H9 (cell line): ENCODE measurements around the gene CD7. TPM values are rescaled to one million over a fixed set of nuclear protein-coding genes. Genes with fewer than 3 reads are reported as not detected.

Experiments used
- DNase-seq: peaks from one replicate; pipeline ENCODE4 v3.0.0-alpha.2; 2017
- H2AFZ ChIP-seq: one replicate; pipeline ENCODE4 v1.6.1; 2013; ENCODE audit warnings: mild to moderate bottlenecking, low read length, control low read depth, moderate library complexity
- H2AK5ac ChIP-seq: 2 replicates; pipeline ENCODE4 v1.6.1; 2013; ENCODE audit warnings: low read length, control low read depth, mixed read lengths; ENCODE audit not compliant: insufficient read length
- H2BK120ac ChIP-seq: one replicate; pipeline ENCODE4 v1.6.1; 2013; ENCODE audit warnings: low read depth, mild to moderate bottlenecking, low read length, control low read depth, inconsistent platforms; ENCODE audit not compliant: poor library complexity, severe bottlenecking
- H2BK12ac ChIP-seq: 2 replicates; pipeline ENCODE4 v1.6.1; 2013; ENCODE audit warnings: low read length, control low read depth, mixed read lengths, low read depth; ENCODE audit not compliant: insufficient read length
- H2BK15ac ChIP-seq: 2 replicates; pipeline ENCODE4 v1.6.1; 2013; ENCODE audit warnings: low read depth, low read length, control low read depth
- H2BK20ac ChIP-seq: one replicate; pipeline ENCODE4 v1.6.1; 2013; ENCODE audit warnings: low read depth, mild to moderate bottlenecking, low read length, control low read depth, inconsistent platforms; ENCODE audit not compliant: poor library complexity, severe bottlenecking
- H2BK5ac ChIP-seq: 2 replicates; pipeline ENCODE4 v1.6.1; 2013; ENCODE audit warnings: low read length, control low read depth, mixed read lengths; ENCODE audit not compliant: insufficient read length
- H3K14ac ChIP-seq: 2 replicates; pipeline ENCODE4 v1.6.1; 2013; ENCODE audit warnings: low read length, control low read depth; ENCODE audit not compliant: insufficient read depth
- H3K18ac ChIP-seq: 2 replicates; pipeline ENCODE4 v1.6.1; 2013; ENCODE audit warnings: low read depth, mild to moderate bottlenecking, mixed read lengths, low read length, control low read depth; ENCODE audit not compliant: insufficient read length
- H3K23ac ChIP-seq: 2 replicates; pipeline ENCODE4 v1.6.1; 2013; ENCODE audit warnings: low read length, control low read depth, mixed read lengths, low read depth; ENCODE audit not compliant: insufficient read length
- H3K23me2 ChIP-seq: 2 replicates; pipeline ENCODE4 v1.6.1; 2013; ENCODE audit warnings: low read depth, mild to moderate bottlenecking, mixed read lengths, low read length, control low read depth; ENCODE audit not compliant: insufficient read length, poor library complexity, severe bottlenecking
- H3K27ac ChIP-seq: 2 replicates; pipeline ENCODE4 v1.5.1; 2013; ENCODE audit warnings: low read length, control low read depth, mixed read lengths, low read depth; ENCODE audit not compliant: insufficient read length
- H3K27me3 ChIP-seq: 2 replicates; pipeline ENCODE4 v1.6.1; 2013; ENCODE audit warnings: low read length, control low read depth, inconsistent platforms; ENCODE audit not compliant: insufficient read depth
- H3K4ac ChIP-seq: 2 replicates; pipeline ENCODE4 v1.6.1; 2013; ENCODE audit warnings: low read depth, mild to moderate bottlenecking, control low read depth, inconsistent platforms, low read length, moderate library complexity
- H3K4me1 ChIP-seq: 2 replicates; pipeline ENCODE4 v1.6.1; 2013; ENCODE audit warnings: low read length, control low read depth, inconsistent platforms; ENCODE audit not compliant: insufficient read depth
- H3K4me2 ChIP-seq: 2 replicates; pipeline ENCODE4 v1.6.1; 2013; ENCODE audit warnings: low read length, control low read depth, mixed read lengths; ENCODE audit not compliant: insufficient read length, insufficient read depth
- H3K56ac ChIP-seq: 2 replicates; pipeline ENCODE4 v1.6.1; 2013; ENCODE audit warnings: low read depth, mild to moderate bottlenecking, mixed read lengths, low read length, control low read depth; ENCODE audit not compliant: insufficient read length
- H3K79me1 ChIP-seq: 2 replicates; pipeline ENCODE4 v1.6.1; 2013; ENCODE audit warnings: low read depth, mild to moderate bottlenecking, moderate library complexity, low read length, control low read depth, inconsistent platforms; ENCODE audit not compliant: insufficient read depth, poor library complexity, severe bottlenecking
- H3K79me2 ChIP-seq: 2 replicates; pipeline ENCODE4 v1.6.1; 2013; ENCODE audit warnings: low read length, control low read depth, inconsistent platforms; ENCODE audit not compliant: insufficient read depth
- H3K9ac ChIP-seq: 2 replicates; pipeline ENCODE4 v1.6.1; 2013; ENCODE audit warnings: low read length, control low read depth, mixed read lengths; ENCODE audit not compliant: insufficient read length; ENCODE audit errors: extremely low read depth
- H3K9me3 ChIP-seq: one replicate; pipeline ENCODE4 v1.6.1; 2013; ENCODE audit warnings: low read depth, low read length, inconsistent platforms; ENCODE audit not compliant: control insufficient read depth
- H3T11ph ChIP-seq: one replicate; pipeline ENCODE4 v1.6.1; 2013; ENCODE audit warnings: mild to moderate bottlenecking, low read length, control low read depth, inconsistent platforms
- H4K20me1 ChIP-seq: one replicate; pipeline ENCODE4 v1.6.1; 2013; ENCODE audit not compliant: control insufficient read depth, insufficient read length, insufficient read depth
- H4K5ac ChIP-seq: 2 replicates; pipeline ENCODE4 v1.6.1; 2013; ENCODE audit warnings: low read depth, mild to moderate bottlenecking, mixed read lengths, low read length, control low read depth; ENCODE audit not compliant: insufficient read length
- H4K8ac ChIP-seq: replicated peaks from 2 replicates; pipeline ENCODE4 v1.6.1; 2013; ENCODE audit warnings: low read length, control low read depth, mixed read lengths, low read depth; ENCODE audit not compliant: insufficient read length
- H4K91ac ChIP-seq: 2 replicates; pipeline ENCODE4 v1.6.1; 2013; ENCODE audit warnings: low read depth, mild to moderate bottlenecking, moderate library complexity, mixed read lengths, low read length, control low read depth; ENCODE audit not compliant: insufficient read length
- H3K27ac Mint-ChIP-seq, 3 experiments: 2 replicates in 2 of 3; 3 replicates in 1 of 3; pipeline ENCODE4 v1.8.0; 2020 to 2021; ENCODE audit warnings: mixed read lengths in 3 of 3, mild to moderate bottlenecking in 1 of 3, moderate library complexity in 1 of 3
- H3K27me3 Mint-ChIP-seq: 2 replicates; pipeline ENCODE4 v1.8.0; 2021; ENCODE audit warnings: low read depth, mild to moderate bottlenecking, moderate library complexity, mixed read lengths
- H3K36me3 Mint-ChIP-seq, 3 experiments: 2 replicates in 2 of 3; 3 replicates in 1 of 3; pipeline ENCODE4 v1.8.0; 2020 to 2021; ENCODE audit warnings: low read depth in 3 of 3, mixed read lengths in 3 of 3; ENCODE audit not compliant: insufficient read depth in 1 of 3
- H3K4me1 Mint-ChIP-seq, 2 experiments: 2 replicates each; pipeline ENCODE4 v1.8.0; 2020; ENCODE audit warnings: mixed read lengths in 2 of 2
- H3K4me3 Mint-ChIP-seq, 2 experiments: 2 replicates in 1 of 2; 3 replicates in 1 of 2; pipeline ENCODE4 v1.8.0; 2020 to 2021; ENCODE audit warnings: mild to moderate bottlenecking in 2 of 2, mixed read lengths in 2 of 2, moderate library complexity in 1 of 2
- H3K9me3 Mint-ChIP-seq, 2 experiments: 2 replicates in 1 of 2; 3 replicates in 1 of 2; pipeline ENCODE4 v1.8.0; 2020; ENCODE audit warnings: mild to moderate bottlenecking in 2 of 2, mixed read lengths in 2 of 2, moderate library complexity in 1 of 2
- WGBS: extraction: QIAGEN DNeasy Blood & Tissue Kit; methylation state at CpG from one replicate; pipeline ENCODE4 v1.1.7; 2013; ENCODE audit warnings: missing lambda C conversion rate, low lambda C conversion rate, mixed read lengths; ENCODE audit not compliant: insufficient read length; ENCODE audit errors: extremely low coverage; 5-methylcytosine and 5-hydroxymethylcytosine counted together
- total RNA-seq: library from RNA; stranded (reverse); gene quantifications from 2 replicates; pipeline ENCODE4 v1.2.1, GENCODE V29; 2021
- TF ChIP-seq, protein P1 (sequence below): fragments of 200-600 bp; sonication (generic); conservative IDR thresholded peaks from 3 replicates; pipeline ENCODE4 v1.8.0; 2021; ENCODE audit warnings: antibody characterized with exemption, mild to moderate bottlenecking

CD7 gene
- total RNA-seq, 1 experiment from 2014 or later, result 0.35 TPM

DNA sequence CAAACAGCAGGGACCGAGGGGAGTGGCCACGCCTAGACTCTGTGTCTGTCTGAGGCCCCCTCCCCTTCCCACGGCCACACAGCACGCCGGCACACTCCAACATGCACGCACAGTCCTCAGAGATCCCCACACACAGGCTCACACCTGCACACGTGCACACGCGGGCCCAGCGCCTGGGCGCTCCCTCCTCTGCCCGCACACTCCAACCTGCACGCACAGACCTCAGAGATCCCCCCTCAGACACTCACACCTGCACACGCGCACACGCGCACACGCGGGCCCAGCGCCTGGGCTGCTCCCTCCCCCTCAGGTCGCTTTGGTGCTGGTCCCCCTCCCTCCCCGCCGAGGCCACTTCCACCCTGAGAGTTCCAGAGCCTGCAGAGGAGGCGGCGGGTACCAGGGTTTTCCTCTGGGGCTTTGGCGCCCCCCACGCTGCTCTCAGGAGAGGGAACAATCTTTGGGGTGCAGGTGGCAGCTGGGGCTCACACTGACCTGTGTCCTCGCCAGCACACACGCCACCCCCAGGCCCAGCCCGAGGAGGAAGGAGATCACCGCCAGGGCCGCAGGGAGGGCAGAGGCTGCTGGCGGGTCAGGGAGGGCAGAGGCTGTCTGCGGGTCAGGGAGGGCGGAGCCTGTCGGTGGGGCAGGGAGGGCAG, 1.6 kb downstream of the CD7 start:
- Mint-ChIP-seq H3K4me3 (peak overlapping the region in 1 of 2 experiments; percentile 69; a peak in 3 of 5 replicates), H3K27ac (no peak overlapping the region), H3K9me3 (no peaks in the 10 kb centered on the region), H3K4me1 (peaks cover 2 to 13% of the 10 kb centered on the region in 2 experiments; a peak in 3 of 4 replicates), H3K36me3 (no peaks in the 10 kb centered on the region), H3K27me3 (peaks cover 19% of the 10 kb centered on the region)
- H3K14ac ChIP-seq, result peak overlapping the region; percentile 66; the same call in 1 of the 2 replicates
- no peaks in the 10 kb centered on the region for H3K4me1 ChIP-seq
- no peak overlapping the region for H4K8ac ChIP-seq
- H4K5ac ChIP-seq, result no peak overlapping the region
- no peaks in the 10 kb centered on the region for H3K9me3 ChIP-seq
- no peak overlapping the region for H3K18ac ChIP-seq
- H2AFZ ChIP-seq, result no peak overlapping the region
- no peak overlapping the region for H2BK12ac ChIP-seq
- no peak for DNase-seq
- no peak overlapping the region for H3K23ac ChIP-seq
- peaks cover 6% of the 10 kb centered on the region for H4K20me1 ChIP-seq
- peaks cover 6% of the 10 kb centered on the region for H3K23me2 ChIP-seq
- no peak overlapping the region for H3K56ac ChIP-seq
- no peak overlapping the region; the same call in 1 of the 2 replicates for H2BK15ac ChIP-seq
- TF ChIP-seq, protein P1, sequence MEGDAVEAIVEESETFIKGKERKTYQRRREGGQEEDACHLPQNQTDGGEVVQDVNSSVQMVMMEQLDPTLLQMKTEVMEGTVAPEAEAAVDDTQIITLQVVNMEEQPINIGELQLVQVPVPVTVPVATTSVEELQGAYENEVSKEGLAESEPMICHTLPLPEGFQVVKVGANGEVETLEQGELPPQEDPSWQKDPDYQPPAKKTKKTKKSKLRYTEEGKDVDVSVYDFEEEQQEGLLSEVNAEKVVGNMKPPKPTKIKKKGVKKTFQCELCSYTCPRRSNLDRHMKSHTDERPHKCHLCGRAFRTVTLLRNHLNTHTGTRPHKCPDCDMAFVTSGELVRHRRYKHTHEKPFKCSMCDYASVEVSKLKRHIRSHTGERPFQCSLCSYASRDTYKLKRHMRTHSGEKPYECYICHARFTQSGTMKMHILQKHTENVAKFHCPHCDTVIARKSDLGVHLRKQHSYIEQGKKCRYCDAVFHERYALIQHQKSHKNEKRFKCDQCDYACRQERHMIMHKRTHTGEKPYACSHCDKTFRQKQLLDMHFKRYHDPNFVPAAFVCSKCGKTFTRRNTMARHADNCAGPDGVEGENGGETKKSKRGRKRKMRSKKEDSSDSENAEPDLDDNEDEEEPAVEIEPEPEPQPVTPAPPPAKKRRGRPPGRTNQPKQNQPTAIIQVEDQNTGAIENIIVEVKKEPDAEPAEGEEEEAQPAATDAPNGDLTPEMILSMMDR, result no peak
- no peak overlapping the region for H3K4ac ChIP-seq
- no peaks in the 10 kb centered on the region for H3K79me2 ChIP-seq
- peak overlapping the region; percentile 22 for H3K4me2 ChIP-seq
- no peak overlapping the region for H2BK5ac ChIP-seq
- no peaks in the 10 kb centered on the region for H3K27me3 ChIP-seq
- no peak overlapping the region for H2BK120ac ChIP-seq
- no peak overlapping the region for H4K91ac ChIP-seq
- H2BK20ac ChIP-seq, result no peak overlapping the region
- no peaks in the 10 kb centered on the region for H3K79me1 ChIP-seq
- H2AK5ac ChIP-seq, result no peak overlapping the region
- H3K9ac ChIP-seq, result no peak overlapping the region
- WGBS, result no CpG with 5 or more reads among the region's 36 CpGs
- no peak overlapping the region for H3T11ph ChIP-seq
- no peak overlapping the region for H3K27ac ChIP-seq
